ENCODE results near the gene EFNA5. TPM values are rescaled to one million over a fixed set of nuclear protein-coding genes. Genes with fewer than 3 reads are reported as not detected.

Gene EFNA5
- polyA plus RNA-seq, 1 donor (not counting 4 experiments of a cell fraction or from before 2014, with no cell fraction given), result 4.8 TPM

- no peak for FAIRE-seq
- no peak overlapping the region for H3K4me2 ChIP-seq (ENCODE audit: control insufficient read depth, extremely low read depth, insufficient read depth, low read depth, low read length)
- peaks cover 33% of the 10 kb centered on the region for H3K4me1 ChIP-seq (ENCODE audit: control insufficient read depth, extremely low read depth, insufficient read depth, low read length)
- no peaks in the 10 kb centered on the region for H3K79me2 ChIP-seq (ENCODE audit: control insufficient read depth, insufficient read depth, low read length)
- no peak overlapping the region for H3K27ac ChIP-seq (ENCODE audit: control insufficient read depth, insufficient read depth, low read length)
- no peaks in the 10 kb centered on the region for H3K9me1 ChIP-seq (ENCODE audit: control insufficient read depth, extremely low read depth, insufficient read depth, low read length)
- H3K27me3 ChIP-seq (ENCODE audit: control insufficient read depth, extremely low read depth, insufficient read depth, low read length), result no peaks in the 10 kb centered on the region
- H2AFZ ChIP-seq (ENCODE audit: control insufficient read depth, low read length), result no peak overlapping the region
- no peak for TF ChIP-seq CTCF (optimal IDR thresholded peaks at IDR 0.05 in 1 of 3, IDR thresholded peaks at IDR 0.05 in 1 of 3, conservative IDR thresholded peaks at IDR 0.05 in 1 of 3; ENCODE audit: extremely low read depth in 1 of 3, insufficient read depth in 2 of 3, low read length in 3 of 3)
- no peak for TF ChIP-seq EZH2 (IDR thresholded peaks at IDR 0.05; ENCODE audit: low read length)
- no peak for DNase-seq (ENCODE audit: low read depth, low spot score)
- H3K9ac ChIP-seq (ENCODE audit: control insufficient read depth, extremely low read depth, insufficient read depth, low read length), result no peak overlapping the region
- no peak overlapping the region for H3K4me3 ChIP-seq (ENCODE audit: control insufficient read depth in 2 of 3, extremely low read depth in 1 of 3, insufficient read depth in 2 of 3, low read depth in 1 of 3, low read length in 3 of 3)
- H4K20me1 ChIP-seq (ENCODE audit: control insufficient read depth, extremely low read depth, insufficient read depth, low read length), result no peaks in the 10 kb centered on the region
- dilution Hi-C loops (cut with MboI; ENCODE audit: extremely low pct_ligation_motif_present, low sequenced_read_pairs), result no loop called here
- no peaks in the 10 kb centered on the region for H3K9me3 ChIP-seq (ENCODE audit: control insufficient read depth, low read depth, low read length)
- H3K36me3 ChIP-seq (ENCODE audit: control insufficient read depth in 2 of 2, extremely low read depth in 1 of 2, insufficient read depth in 2 of 2, low read length in 2 of 2), result no peaks in the 10 kb centered on the region
These were observed 246.2 kb downstream of the EFNA5 start for GRCh38 chr5:107424491-107424890.

- TF ChIP-seq EZH2 (IDR thresholded peaks at IDR 0.05; ENCODE audit: low read length), result no peak
- TF ChIP-seq CTCF (optimal IDR thresholded peaks at IDR 0.05 in 1 of 3, IDR thresholded peaks at IDR 0.05 in 1 of 3, conservative IDR thresholded peaks at IDR 0.05 in 1 of 3; ENCODE audit: extremely low read depth in 1 of 3, insufficient read depth in 2 of 3, low read length in 3 of 3), result no peak
- Histone ChIP-seq H3K36me3 (ENCODE audit: control insufficient read depth in 2 of 2, extremely low read depth in 1 of 2, insufficient read depth in 2 of 2, low read length in 2 of 2) (no peaks in the 10 kb centered on the region), H4K20me1 (ENCODE audit: control insufficient read depth, extremely low read depth, insufficient read depth, low read length) (no peaks in the 10 kb centered on the region), H3K27ac (ENCODE audit: control insufficient read depth, insufficient read depth, low read length) (no peak overlapping the region), H3K9me1 (ENCODE audit: control insufficient read depth, extremely low read depth, insufficient read depth, low read length) (no peaks in the 10 kb centered on the region), H2AFZ (ENCODE audit: control insufficient read depth, low read length) (peak overlapping the region; percentile 28), H3K4me3 (ENCODE audit: control insufficient read depth in 2 of 3, extremely low read depth in 1 of 3, insufficient read depth in 2 of 3, low read depth in 1 of 3, low read length in 3 of 3) (no peak overlapping the region), H3K4me2 (ENCODE audit: control insufficient read depth, extremely low read depth, insufficient read depth, low read depth, low read length) (no peak overlapping the region), H3K4me1 (ENCODE audit: control insufficient read depth, extremely low read depth, insufficient read depth, low read length) (peaks cover 33% of the 10 kb centered on the region), H3K27me3 (ENCODE audit: control insufficient read depth, extremely low read depth, insufficient read depth, low read length) (no peaks in the 10 kb centered on the region), H3K9me3 (ENCODE audit: control insufficient read depth, low read depth, low read length) (no peaks in the 10 kb centered on the region), H3K79me2 (ENCODE audit: control insufficient read depth, insufficient read depth, low read length) (no peaks in the 10 kb centered on the region), H3K9ac (ENCODE audit: control insufficient read depth, extremely low read depth, insufficient read depth, low read length) (no peak overlapping the region)
- DNase-seq (ENCODE audit: low read depth, low spot score) (no peak), FAIRE-seq (no peak)
- dilution Hi-C loops (cut with MboI; ENCODE audit: extremely low pct_ligation_motif_present, low sequenced_read_pairs), result no loop called here
These were observed 248.2 kb downstream of the EFNA5 start for GRCh38 chr5:107422494-107422893.

Data from keratinocyte (primary cell).